GM12872 (cell line): Measurements from ENCODE around the gene TPRA1.

Source experiments
- CTCF ChIP-seq: IDR thresholded peaks from 3 replicates; pipeline ENCODE4 v1.5.1; 2011; ENCODE audit warnings: low read depth, mild to moderate bottlenecking, low read length, moderate library complexity; ENCODE audit not compliant: insufficient read depth

Gene TPRA1

GRCh38 chr3:127534161-127534451 lies 56.4 kb downstream of the TPRA1 start:
- no peak for TF ChIP-seq CTCF

GRCh38 chr3:127532561-127533203 lies 57.9 kb downstream of the TPRA1 start:
- no peak for TF ChIP-seq CTCF

GRCh38 chr3:127531821-127532220 lies 58.7 kb downstream of the TPRA1 start:
- TF ChIP-seq CTCF: no peak

- no peak for TF ChIP-seq CTCF
Observed at GRCh38 chr3:127529346-127530188, 61.0 kb downstream of the TPRA1 start.

GRCh38 chr3:127525373-127525772 lies 65.2 kb downstream of the TPRA1 start:
- TF ChIP-seq CTCF: no peak

GRCh38 chr3:127524296-127524896 lies 66.1 kb downstream of the TPRA1 start:
- TF ChIP-seq CTCF: no peak
